ENCODE measurements around the gene RBM39.
"Not testable (repeated sequence)": the region's sequence is repeated elsewhere in the genome, so short reads cannot be mapped to it uniquely, and the experiment has no call there.

The RBM39 gene

DNA sequence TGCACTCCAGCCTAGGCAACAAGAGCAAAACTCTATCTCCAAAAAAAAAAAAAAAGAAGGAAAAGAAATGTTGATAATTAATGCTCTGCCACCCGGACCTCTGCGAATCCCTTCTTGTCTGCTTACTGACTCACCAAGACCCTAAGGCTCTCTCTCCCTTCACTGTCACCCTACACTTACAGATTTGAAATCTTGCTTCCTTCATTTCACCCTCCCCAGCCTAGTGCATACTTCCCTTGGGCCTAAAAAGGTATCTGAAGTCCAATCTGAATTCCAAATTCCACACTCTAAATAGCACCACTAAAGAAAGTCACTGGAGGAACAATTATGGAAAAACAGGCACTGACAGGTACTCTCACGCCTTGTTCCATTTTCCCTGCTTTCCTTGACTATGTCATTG, 20.4 kb upstream of the RBM39 start:
- Histone ChIP-seq H3K4me1 (peaks cover 8 to 30% (median 24%) of the 10 kb centered on the region in 10 experiments), H3K36me3 (no peaks in the 10 kb centered on the region)
- TF ChIP-seq Cebpa-rat (IDR thresholded peaks at IDR 0.05), result no peak

DNA sequence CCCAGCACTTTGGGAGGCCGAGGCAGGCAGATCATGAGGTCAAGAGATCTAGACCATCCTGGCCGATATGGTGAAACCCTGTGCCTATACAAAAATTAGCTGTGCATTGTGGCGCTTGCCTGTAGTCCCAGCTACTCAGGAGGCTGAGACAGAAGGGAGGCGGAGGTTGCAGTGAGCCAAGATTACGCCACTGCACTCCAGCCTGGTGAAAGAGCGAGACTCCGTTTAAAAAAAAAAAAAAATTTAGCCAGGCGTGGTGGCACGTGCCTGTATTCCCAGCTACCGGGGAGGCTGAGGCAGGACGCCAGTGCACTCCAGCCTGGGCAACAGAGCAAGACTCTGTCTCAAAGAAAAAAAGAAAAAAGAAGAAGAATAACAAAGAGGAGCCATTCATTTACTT, 19.5 kb upstream of the RBM39 start:
- H3K36me3 ChIP-seq; H3K9ac ChIP-seq; H3K4me2 ChIP-seq; H3K4me3 ChIP-seq; H3K9me3 ChIP-seq (replicated peaks in 1 of 11); H3K27me3 ChIP-seq; H4K20me1 ChIP-seq; H3K27ac ChIP-seq: not testable (repeated sequence)
- H3K4me1 ChIP-seq, result peaks cover 0 to 22% (median 16%) of the 10 kb centered on the region in 10 experiments; a peak in 16 of 20 replicates

More for the DNA sequence above, 20.4 kb upstream of the RBM39 start:
- Histone ChIP-seq H3K9me3 (replicated peaks in 1 of 11) (no peaks in the 10 kb centered on the region), H3K4me2 (no peak overlapping the region), H3K27ac (no peak overlapping the region), H4K20me1 (no peaks in the 10 kb centered on the region), H3K27me3 (no peaks in the 10 kb centered on the region), H3K4me3 (no peak overlapping the region), H3K9ac (no peak overlapping the region)

DNA sequence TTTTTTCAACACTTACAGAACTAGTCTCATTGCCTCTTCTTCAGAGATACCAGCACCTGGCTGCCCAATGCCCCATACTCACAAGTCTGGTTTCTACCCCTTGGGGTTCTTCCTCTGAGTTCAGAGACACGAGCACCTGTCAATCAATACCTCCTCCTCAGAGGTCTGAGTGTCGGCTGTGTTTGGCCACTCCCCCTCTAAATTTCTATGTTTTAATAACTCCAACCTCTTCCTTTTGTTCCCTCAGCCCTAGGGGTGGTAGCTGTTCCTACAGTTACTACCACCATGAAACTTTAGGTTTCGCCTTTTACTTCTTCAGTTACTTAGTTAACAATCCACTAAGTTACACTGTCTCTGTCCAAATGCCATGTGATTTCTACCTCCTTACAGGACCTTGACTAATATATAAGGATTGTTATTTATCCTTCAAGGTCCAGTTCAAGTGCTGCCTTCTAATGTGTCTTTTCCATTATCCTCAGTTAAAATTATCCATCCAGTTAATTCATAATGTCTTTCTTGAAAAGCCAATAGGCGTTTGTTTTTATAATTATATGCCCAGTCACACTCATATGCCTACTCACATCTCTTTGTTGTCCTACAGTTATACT, 15.1 kb upstream of the RBM39 start:
- H3K36me3 ChIP-seq, result no peaks in the 10 kb centered on the region
- H3K4me2 ChIP-seq, result no peak overlapping the region
- no peak for TF ChIP-seq Cebpa-rat (IDR thresholded peaks at IDR 0.05)
- H3K27me3 ChIP-seq, result no peaks in the 10 kb centered on the region
- H3K4me1 ChIP-seq, result peaks cover 0 to 9% (median 4%) of the 10 kb centered on the region in 10 experiments; a peak in 3 of 20 replicates
- H3K27ac ChIP-seq, result no peak overlapping the region
- no peaks in the 10 kb centered on the region for H3K9me3 ChIP-seq (replicated peaks in 1 of 11)
- no peak overlapping the region for H3K4me3 ChIP-seq
- no peaks in the 10 kb centered on the region for H4K20me1 ChIP-seq
- no peak overlapping the region for H3K9ac ChIP-seq

DNA sequence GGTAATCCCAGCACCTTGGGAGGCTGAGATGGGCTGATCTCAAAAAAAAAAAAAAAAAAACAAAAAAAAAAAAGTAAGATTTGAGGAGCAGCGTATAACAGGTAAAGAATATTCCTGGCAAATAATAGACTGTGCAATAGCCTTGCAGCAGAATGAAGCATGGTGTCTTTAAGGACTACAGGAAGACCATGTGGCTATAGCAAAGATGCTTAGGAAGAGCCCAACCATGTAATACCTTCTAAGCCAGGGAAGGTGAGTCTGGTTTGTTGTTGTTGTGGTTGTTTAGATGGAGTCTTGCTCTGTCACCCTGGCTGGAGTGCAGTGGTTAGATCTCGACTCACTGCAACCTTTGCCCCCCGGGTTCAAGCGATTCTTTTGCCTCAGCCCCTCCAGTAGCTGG, 14.3 kb upstream of the RBM39 start:
- Histone ChIP-seq H3K27ac (no peak overlapping the region), H3K36me3 (no peaks in the 10 kb centered on the region), H3K9me3 (replicated peaks in 1 of 11) (no peaks in the 10 kb centered on the region), H3K4me2 (no peak overlapping the region), H4K20me1 (no peaks in the 10 kb centered on the region), H3K4me1 (peaks cover 0 to 9% (median 4%) of the 10 kb centered on the region in 10 experiments; a peak in 3 of 20 replicates), H3K9ac (no peak overlapping the region), H3K4me3 (no peak overlapping the region), H3K27me3 (no peaks in the 10 kb centered on the region)
- no peak for TF ChIP-seq Cebpa-rat (IDR thresholded peaks at IDR 0.05)

DNA sequence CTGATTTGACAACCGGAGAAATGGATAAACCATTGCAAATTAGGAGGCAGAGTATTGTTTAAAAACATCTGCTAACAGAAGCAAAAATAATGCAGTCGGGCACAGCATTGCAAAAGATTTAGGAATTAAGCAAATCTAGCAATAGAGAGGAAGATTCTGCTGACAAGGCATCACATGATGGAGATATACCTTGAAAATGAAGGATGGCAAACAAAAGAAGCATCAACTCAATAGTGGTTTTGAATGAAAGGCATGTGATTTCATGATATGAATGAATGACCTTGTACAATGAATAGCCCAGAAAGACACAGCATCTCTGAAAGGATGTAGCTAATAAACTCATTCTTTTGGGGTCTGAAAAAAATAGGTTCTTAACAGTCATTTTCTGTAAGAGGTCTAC, 8.6 kb upstream of the RBM39 start:
- H3K36me3 ChIP-seq, result no peaks in the 10 kb centered on the region
- H3K4me2 ChIP-seq, result no peak overlapping the region
- H3K9me3 ChIP-seq (replicated peaks in 1 of 11), result no peaks in the 10 kb centered on the region
- H3K27me3 ChIP-seq, result no peaks in the 10 kb centered on the region
- H3K27ac ChIP-seq, result no peak overlapping the region
- no peak for TF ChIP-seq Cebpa-rat (IDR thresholded peaks at IDR 0.05)
- peaks cover 0 to 9% (median 0%) of the 10 kb centered on the region in 10 experiments; a peak in 1 of 20 replicates for H3K4me1 ChIP-seq
- no peak overlapping the region for H3K4me3 ChIP-seq
- no peak overlapping the region for H3K9ac ChIP-seq
- H4K20me1 ChIP-seq, result no peaks in the 10 kb centered on the region

DNA sequence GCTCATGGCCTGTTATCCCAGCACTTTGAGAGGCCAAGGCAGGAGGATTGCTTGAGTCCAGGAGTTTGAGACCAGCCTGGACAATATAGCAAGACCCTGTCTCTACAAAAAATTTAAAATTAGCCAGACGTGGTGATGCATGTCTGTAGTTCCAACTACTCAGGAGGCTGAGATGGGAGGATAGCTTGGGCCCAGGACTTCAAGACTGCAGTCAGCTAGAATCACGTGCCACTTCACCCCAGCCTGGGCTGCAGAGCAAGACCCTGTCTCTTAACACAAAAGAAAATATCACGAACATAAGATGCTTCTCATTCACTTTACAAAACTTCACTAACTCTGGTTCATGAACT, 2.4 kb upstream of the RBM39 start:
- Histone ChIP-seq H3K4me2 (peak overlapping the region; percentile 84 to 98 (median 89)), H4K20me1 (peaks cover 18 to 20% (median 20%) of the 10 kb centered on the region in 11 experiments), H3K27ac (peak overlapping the region; percentile 98 to 100 (median 100); a peak in 21 of 22 replicates), H3K9ac (peak overlapping the region; percentile 97 to 100 (median 100)), H3K4me1 (peaks cover 22 to 31% (median 26%) of the 10 kb centered on the region in 10 experiments), H3K4me3 (peak overlapping the region in 7 of 10 experiments; percentile 57 to 94 (median 68); a peak in 9 of 20 replicates), H3K36me3 (peaks cover 13 to 18% (median 15%) of the 10 kb centered on the region in 11 experiments)
- not testable (repeated sequence) for H3K27me3 ChIP-seq; H3K9me3 ChIP-seq (replicated peaks in 1 of 11)

DNA sequence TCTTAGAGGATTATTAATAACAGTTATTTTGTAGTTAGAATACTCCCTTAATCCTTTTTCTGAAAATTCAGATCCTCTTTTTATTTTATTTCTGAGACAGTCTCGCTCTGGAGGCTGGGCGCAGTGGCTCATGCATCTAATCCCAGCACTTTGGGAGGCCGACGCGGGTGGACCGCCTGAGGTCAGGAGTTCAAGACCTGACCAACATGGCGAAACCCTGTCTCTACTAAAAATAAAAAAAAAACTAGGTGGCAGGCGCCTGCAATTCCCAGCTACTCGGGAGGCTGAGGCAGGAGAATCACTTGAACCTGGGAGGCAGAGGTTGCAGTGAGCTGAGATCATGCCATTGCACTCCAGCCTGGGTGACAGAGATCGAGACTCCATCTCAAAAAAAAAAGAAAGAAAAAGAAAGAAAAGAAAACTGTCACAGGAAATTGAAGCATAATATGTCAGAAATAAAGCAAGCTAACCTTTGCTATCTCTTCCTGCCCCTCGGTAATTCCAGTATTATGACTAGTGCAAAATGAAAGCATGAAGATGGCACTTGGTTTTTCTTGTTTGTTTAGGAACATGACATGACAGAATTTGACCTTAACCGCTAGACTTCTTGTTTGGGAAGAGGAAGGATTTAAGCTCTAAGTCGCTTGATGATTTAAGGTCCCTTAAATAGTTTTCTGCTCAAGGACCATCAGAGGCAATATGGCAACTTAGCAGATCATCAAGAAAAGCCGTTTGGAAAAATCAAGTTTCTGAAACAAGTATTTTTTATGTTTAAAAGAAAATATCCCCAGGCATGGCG, 1.8 kb upstream of the RBM39 start:
- H3K9me3 ChIP-seq (replicated peaks in 1 of 11), result no peaks in the 10 kb centered on the region
- H3K36me3 ChIP-seq, result peaks cover 19 to 23% (median 21%) of the 10 kb centered on the region in 11 experiments
- no peak for TF ChIP-seq Cebpa-rat (IDR thresholded peaks at IDR 0.05)
- peaks cover 24 to 26% (median 25%) of the 10 kb centered on the region in 11 experiments for H4K20me1 ChIP-seq
- H3K27ac ChIP-seq, result peak overlapping the region; percentile 98 to 100 (median 100)
- H3K4me2 ChIP-seq, result peak overlapping the region; percentile 84 to 98 (median 89)
- H3K4me1 ChIP-seq, result peaks cover 27 to 37% (median 32%) of the 10 kb centered on the region in 10 experiments
- no peaks in the 10 kb centered on the region for H3K27me3 ChIP-seq
- peak overlapping the region in 9 of 10 experiments; percentile 57 to 94 (median 70); a peak in 18 of 20 replicates for H3K4me3 ChIP-seq
- H3K9ac ChIP-seq, result peak overlapping the region; percentile 97 to 100 (median 100)

DNA sequence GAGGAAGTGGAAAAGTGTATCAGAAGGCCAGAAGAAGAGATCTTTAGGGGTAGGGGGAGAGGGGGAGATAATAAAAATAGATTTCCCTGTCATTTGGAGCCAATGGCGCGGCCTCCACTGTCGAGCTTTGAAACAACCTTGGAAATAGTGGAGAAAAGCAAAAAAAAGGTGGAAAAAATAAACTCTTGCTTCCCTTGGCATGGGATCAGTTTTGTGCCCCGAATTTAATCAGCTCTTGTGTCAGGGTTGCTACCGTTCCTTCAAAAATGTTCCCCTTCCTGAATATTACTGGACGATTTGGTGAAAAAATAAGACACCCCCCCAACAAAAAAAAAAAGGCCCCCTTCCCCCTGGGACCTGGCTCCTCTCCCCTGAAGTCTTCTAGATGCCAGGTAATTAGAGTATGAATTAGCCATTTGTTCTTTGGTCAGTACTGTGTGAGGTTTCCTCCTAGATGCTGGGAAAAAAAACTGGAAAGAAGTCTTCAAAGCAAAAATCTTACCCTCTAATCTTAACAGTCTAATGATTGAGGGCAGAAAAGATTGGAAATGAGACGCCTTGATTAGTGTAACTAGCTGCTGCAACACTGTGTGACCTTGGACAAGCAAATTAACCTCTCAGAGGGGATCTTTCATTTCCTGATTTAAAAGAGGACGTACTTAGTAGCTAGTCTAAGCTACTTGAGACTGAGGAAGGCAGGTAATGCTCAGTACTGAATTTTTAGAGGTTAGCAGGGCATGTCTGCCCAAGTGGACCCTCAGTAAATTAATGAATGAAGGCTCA, 872 bp upstream of the RBM39 start:
- no peaks in the 10 kb centered on the region for H3K27me3 ChIP-seq

More for the DNA sequence above, 872 bp upstream of the RBM39 start:
- peak overlapping the region; percentile 98 to 100 (median 100) for H3K27ac ChIP-seq
- peaks cover 33 to 36% (median 35%) of the 10 kb centered on the region in 11 experiments for H4K20me1 ChIP-seq
- peaks cover 37 to 47% (median 40%) of the 10 kb centered on the region in 10 experiments for H3K4me1 ChIP-seq
- H3K9me3 ChIP-seq (replicated peaks in 1 of 11), result no peaks in the 10 kb centered on the region
- H3K4me3 ChIP-seq, result peak overlapping the region; percentile 57 to 94 (median 69)
- peak overlapping the region; percentile 84 to 98 (median 89) for H3K4me2 ChIP-seq
- no peak for TF ChIP-seq Cebpa-rat (IDR thresholded peaks at IDR 0.05)
- peaks cover 28 to 33% (median 31%) of the 10 kb centered on the region in 11 experiments for H3K36me3 ChIP-seq
- peak overlapping the region; percentile 97 to 100 (median 100) for H3K9ac ChIP-seq
